GM10847 (cell line): ENCODE results near the gene EPN3.

Experiments used
- POLR2A ChIP-seq: IDR thresholded peaks from 2 replicates; pipeline ENCODE4 v1.6.1; 2011; ENCODE audit not compliant: insufficient read length; ENCODE audit errors: extremely low read depth

Gene EPN3

GRCh38 chr17:50590946-50591737 is 58.6 kb downstream of the EPN3 start:
- TF ChIP-seq POLR2A = no peak

GRCh38 chr17:50593321-50593720 is 60.8 kb downstream of the EPN3 start:
- TF ChIP-seq POLR2A = no peak
